Caco-2 (cell line): Measurements from ENCODE around the gene PLXDC2. TPM values are rescaled to one million over a fixed set of nuclear protein-coding genes. Genes with fewer than 3 reads are reported as not detected.

Experiments
- BruUV-seq: library from RNA; stranded (reverse); fragments of 400-500 nt; replicated peaks from 2 replicates; lab custom pipeline; 2021; lab: Mats Ljungman, UMichigan
- CTCF ChIA-PET: fragments of 300-600 bp; sonication (Branson Sonifier 250); formaldehyde crosslinking; loops from one replicate; lab custom pipeline; 2022; ENCODE audit warnings: antibody characterized with exemption; lab: Charles Lee
- POLR2A ChIA-PET: fragments of 300-600 bp; sonication (Branson Sonifier 250); formaldehyde crosslinking; loops from one replicate; lab custom pipeline; 2022; ENCODE audit warnings: antibody characterized with exemption; lab: Charles Lee
- DNase-seq, 2 experiments: peaks; one replicate each; pipeline versions ENCODE4 v3.0.0 to v3.0.0-alpha.2; 2020 to 2022
- H3K27me3 ChIP-seq: replicated peaks from 2 replicates; pipeline ENCODE4 v1.6.0; 2011; ENCODE audit warnings: low read length; ENCODE audit not compliant: control insufficient read depth, insufficient read depth
- H3K36me3 ChIP-seq: 2 replicates; pipeline ENCODE4 v1.5.1; 2011; ENCODE audit warnings: low read length; ENCODE audit not compliant: control insufficient read depth, insufficient read depth
- H3K4me1 ChIP-seq: fragments of 250-450 bp; sonication (Bioruptor Pico); 2 replicates; pipeline ENCODE4 v1.5.1; 2020; ENCODE audit warnings: mild to moderate bottlenecking
- H3K4me3 ChIP-seq: 2 replicates; pipeline ENCODE4 v1.5.1; 2011; ENCODE audit warnings: low read depth, mild to moderate bottlenecking, control low read depth, low read length
- H3K9me3 ChIP-seq: fragments of 250-450 bp; sonication (Bioruptor Pico); 2 replicates; pipeline ENCODE4 v1.5.1; 2020; ENCODE audit warnings: mild to moderate bottlenecking, moderate library complexity
- H3K27ac Mint-ChIP-seq: one replicate; pipeline ENCODE4 v1.8.0; 2022; ENCODE audit warnings: mixed read lengths; ENCODE audit not compliant: unreplicated experiment
- H3K27me3 Mint-ChIP-seq: one replicate; pipeline ENCODE4 v1.8.0; 2022; ENCODE audit warnings: mixed read lengths; ENCODE audit not compliant: insufficient read depth, unreplicated experiment
- H3K36me3 Mint-ChIP-seq: one replicate; pipeline ENCODE4 v1.8.0; 2022; ENCODE audit warnings: mild to moderate bottlenecking, mixed read lengths; ENCODE audit not compliant: insufficient read depth, unreplicated experiment
- H3K4me1 Mint-ChIP-seq: one replicate; pipeline ENCODE4 v1.8.0; 2022; ENCODE audit warnings: low read depth, mixed read lengths; ENCODE audit not compliant: unreplicated experiment
- H3K4me3 Mint-ChIP-seq: one replicate; pipeline ENCODE4 v1.8.0; 2022; ENCODE audit warnings: mild to moderate bottlenecking, moderate library complexity, mixed read lengths; ENCODE audit not compliant: unreplicated experiment
- H3K9me3 Mint-ChIP-seq: one replicate; pipeline ENCODE4 v1.8.0; 2022; ENCODE audit warnings: mixed read lengths; ENCODE audit not compliant: unreplicated experiment
- intact Hi-C: fragments of 100-400 bp; cut with micrococcal nuclease; formaldehyde crosslinking; loops from one replicate; pipeline ENCODE4 v1.10.0; 2022; ENCODE audit not compliant: unreplicated experiment
- total RNA-seq: library from RNA; stranded (reverse); gene quantifications from 2 replicates; pipeline ENCODE4 v1.2.3, GENCODE V29; 2022
- TF ChIP-seq, protein P1 (sequence below), 2 experiments: fragments of 200-600 bp in 1 of 2; IDR thresholded peaks; 1 replicate in 1 of 2; 2 replicates in 1 of 2; pipeline versions ENCODE4 v1.5.1 to v1.8.0; 2011 to 2022; ENCODE audit warnings: antibody characterized with exemption in 1 of 2, control low read depth in 1 of 2, inconsistent platforms in 1 of 2, low read depth in 1 of 2, low read length in 1 of 2, mild to moderate bottlenecking in 1 of 2, moderate library complexity in 1 of 2; ENCODE audit not compliant: insufficient read depth in 1 of 2, severe bottlenecking in 1 of 2, unreplicated experiment in 1 of 2

Gene PLXDC2
- total RNA-seq, 1 experiment from 2014 or later: 0.54 TPM

GRCh38 chr10:20093600-20093999 is 277.4 kb downstream of the PLXDC2 start:
- H3K36me3 Mint-ChIP-seq: no peaks in the 10 kb centered on the region
- TF ChIP-seq, protein P1, sequence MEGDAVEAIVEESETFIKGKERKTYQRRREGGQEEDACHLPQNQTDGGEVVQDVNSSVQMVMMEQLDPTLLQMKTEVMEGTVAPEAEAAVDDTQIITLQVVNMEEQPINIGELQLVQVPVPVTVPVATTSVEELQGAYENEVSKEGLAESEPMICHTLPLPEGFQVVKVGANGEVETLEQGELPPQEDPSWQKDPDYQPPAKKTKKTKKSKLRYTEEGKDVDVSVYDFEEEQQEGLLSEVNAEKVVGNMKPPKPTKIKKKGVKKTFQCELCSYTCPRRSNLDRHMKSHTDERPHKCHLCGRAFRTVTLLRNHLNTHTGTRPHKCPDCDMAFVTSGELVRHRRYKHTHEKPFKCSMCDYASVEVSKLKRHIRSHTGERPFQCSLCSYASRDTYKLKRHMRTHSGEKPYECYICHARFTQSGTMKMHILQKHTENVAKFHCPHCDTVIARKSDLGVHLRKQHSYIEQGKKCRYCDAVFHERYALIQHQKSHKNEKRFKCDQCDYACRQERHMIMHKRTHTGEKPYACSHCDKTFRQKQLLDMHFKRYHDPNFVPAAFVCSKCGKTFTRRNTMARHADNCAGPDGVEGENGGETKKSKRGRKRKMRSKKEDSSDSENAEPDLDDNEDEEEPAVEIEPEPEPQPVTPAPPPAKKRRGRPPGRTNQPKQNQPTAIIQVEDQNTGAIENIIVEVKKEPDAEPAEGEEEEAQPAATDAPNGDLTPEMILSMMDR (IDR thresholded peaks at IDR 0.05; ENCODE audit: insufficient read depth in 1 of 2, low read depth in 1 of 2, low read length in 1 of 2, severe bottlenecking in 1 of 2, unreplicated experiment in 1 of 2): no peak
- Histone ChIP-seq H3K27me3 (no peaks in the 10 kb centered on the region), H3K9me3 (no peaks in the 10 kb centered on the region), H3K4me1 (no peaks in the 10 kb centered on the region), H3K36me3 (no peaks in the 10 kb centered on the region), H3K4me3 (no peak overlapping the region)
- intact Hi-C loops: no loop called here
- no peaks in the 10 kb centered on the region for H3K27me3 Mint-ChIP-seq
- H3K9me3 Mint-ChIP-seq: no peaks in the 10 kb centered on the region
- CTCF ChIA-PET: no interaction called here
- H3K4me3 Mint-ChIP-seq: no peak overlapping the region
- DNase-seq: no peak
- POLR2A ChIA-PET: no interaction called here
- H3K4me1 Mint-ChIP-seq: no peaks in the 10 kb centered on the region
- H3K27ac Mint-ChIP-seq: no peak overlapping the region
- BruUV-seq: no TSS peak

- no peaks in the 10 kb centered on the region for H3K9me3 ChIP-seq
- no TSS peak for BruUV-seq
- no peak overlapping the region for H3K4me3 Mint-ChIP-seq
- no peaks in the 10 kb centered on the region for H3K36me3 Mint-ChIP-seq
- H3K27me3 Mint-ChIP-seq: no peaks in the 10 kb centered on the region
- H3K36me3 ChIP-seq: no peaks in the 10 kb centered on the region
- POLR2A ChIA-PET: no interaction called here
- H3K27me3 ChIP-seq: no peaks in the 10 kb centered on the region
- H3K9me3 Mint-ChIP-seq: no peaks in the 10 kb centered on the region
- H3K4me1 Mint-ChIP-seq: no peaks in the 10 kb centered on the region
- H3K4me3 ChIP-seq: no peak overlapping the region
- CTCF ChIA-PET: no interaction called here
- no peak for DNase-seq
- no peaks in the 10 kb centered on the region for H3K4me1 ChIP-seq
- TF ChIP-seq, protein P1 (IDR thresholded peaks at IDR 0.05; ENCODE audit: insufficient read depth in 1 of 2, low read depth in 1 of 2, low read length in 1 of 2, severe bottlenecking in 1 of 2, unreplicated experiment in 1 of 2): no peak
- H3K27ac Mint-ChIP-seq: no peak overlapping the region
- intact Hi-C loops: no loop called here
These were observed 278.2 kb downstream of the PLXDC2 start for GRCh38 chr10:20094226-20094976.

DNA sequence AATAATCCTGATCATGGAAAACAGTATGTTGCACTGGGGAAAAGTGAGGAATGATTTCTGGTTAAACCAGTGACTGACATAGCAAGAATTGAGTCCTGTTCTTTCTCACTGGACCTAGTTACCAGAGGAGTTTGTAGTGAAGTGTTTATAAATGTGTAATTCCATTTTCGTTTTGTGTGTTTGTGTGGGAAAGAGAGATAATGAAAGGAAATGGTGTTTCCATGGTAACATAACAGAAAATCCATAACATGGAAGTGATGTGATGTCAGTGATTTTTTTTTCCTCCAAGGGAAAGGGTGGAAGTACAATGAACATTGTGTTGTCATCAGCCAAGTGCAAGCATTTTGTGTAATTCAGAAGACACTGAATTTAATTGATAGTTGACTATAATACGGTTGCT is 283.9 kb downstream of the PLXDC2 start:
- CTCF ChIA-PET: no interaction called here
- Mint-ChIP-seq H3K36me3 (no peaks in the 10 kb centered on the region), H3K27ac (no peak overlapping the region), H3K27me3 (no peaks in the 10 kb centered on the region), H3K9me3 (no peaks in the 10 kb centered on the region), H3K4me3 (no peak overlapping the region), H3K4me1 (no peaks in the 10 kb centered on the region)
- no peaks in the 10 kb centered on the region for H3K27me3 ChIP-seq
- H3K4me3 ChIP-seq: no peak overlapping the region
- TF ChIP-seq, protein P1 (IDR thresholded peaks at IDR 0.05; ENCODE audit: insufficient read depth in 1 of 2, low read depth in 1 of 2, low read length in 1 of 2, severe bottlenecking in 1 of 2, unreplicated experiment in 1 of 2): no peak
- H3K4me1 ChIP-seq: no peaks in the 10 kb centered on the region
- intact Hi-C loops: no loop called here
- DNase-seq: no peak
- POLR2A ChIA-PET: no interaction called here
- BruUV-seq: no TSS peak
- no peaks in the 10 kb centered on the region for H3K36me3 ChIP-seq
- no peaks in the 10 kb centered on the region for H3K9me3 ChIP-seq
